HepG2 (cell line): ENCODE results near the gene RFTN1. TPM values are rescaled to one million over a fixed set of nuclear protein-coding genes. Genes with fewer than 3 reads are reported as not detected.

Source experiments
- ATAC-seq: fragments of 200-7000 bp; cut with Tn5 transposase; 3 replicates; pipeline ENCODE4 v1.9.1; 2020; ENCODE audit warnings: mild to moderate bottlenecking, moderate library complexity
- BruUV-seq: library from RNA; stranded (reverse); fragments of 400-500 nt; replicated peaks from 2 replicates; lab custom pipeline; 2021; lab: Mats Ljungman, UMichigan
- CTCF ChIA-PET: fragments of 300-600 bp; formaldehyde crosslinking; extraction: SDS; loops from one replicate; lab custom pipeline; 2021; ENCODE audit warnings: low total read pairs, inconsistent platforms, low intra/inter-chr PET ratio; lab: Yijun Ruan, JAX
- POLR2A ChIA-PET: fragments of 350-600 bp; sonication (Branson Sonifier 250); formaldehyde crosslinking; loops from one replicate; lab custom pipeline; 2020; ENCODE audit warnings: antibody characterized with exemption, inconsistent platforms; lab: Yijun Ruan, JAX
- DNase-seq: peaks from one replicate; pipeline ENCODE4 v3.0.0-alpha.2; 2015; ENCODE audit warnings: low spot score
- FAIRE-seq: peaks from 3 replicates; lab custom pipeline; 2011; peaks lifted over from hg19 to GRCh38; lab: Jason Lieb, UNC
- H2AFZ ChIP-seq: one replicate; pipeline ENCODE4 v1.6.1; 2011; ENCODE audit warnings: low read length, inconsistent platforms
- H3K27ac ChIP-seq: fragments of 300-600 bp; 3 replicates; pipeline ENCODE4 v1.8.0; 2011; ENCODE audit warnings: mixed run types, mild to moderate bottlenecking, mixed read lengths, low read length, inconsistent platforms; ENCODE audit not compliant: insufficient read depth; ENCODE audit errors: extremely low read length
- H3K27me3 ChIP-seq, 2 experiments: fragments of 200-600 bp in 1 of 2; 2 replicates in 1 of 2; 3 replicates in 1 of 2; pipeline versions ENCODE4 v1.6.0 to v1.8.0; 2011; ENCODE audit warnings: low read length in 2 of 2, mild to moderate bottlenecking in 2 of 2, moderate library complexity in 2 of 2, inconsistent platforms in 1 of 2; ENCODE audit not compliant: insufficient read depth in 2 of 2, control insufficient read depth in 1 of 2
- H3K36me3 ChIP-seq, 2 experiments: fragments of 200-600 bp in 1 of 2; replicated peaks in 1 of 2; 2 replicates in 1 of 2; 3 replicates in 1 of 2; pipeline versions ENCODE4 v1.5.1 to v1.8.0; 2011; ENCODE audit warnings: low read length in 2 of 2, inconsistent platforms in 1 of 2; ENCODE audit not compliant: insufficient read depth in 2 of 2, control insufficient read depth in 1 of 2
- H3K4me1 ChIP-seq: 2 replicates; pipeline ENCODE4 v1.5.1; 2012; ENCODE audit warnings: low read length, inconsistent platforms; ENCODE audit not compliant: insufficient read depth
- H3K4me2 ChIP-seq: 2 replicates; pipeline ENCODE4 v1.6.0; 2011; ENCODE audit warnings: low read depth, low read length, inconsistent platforms
- H3K4me3 ChIP-seq, 3 experiments: fragments of 200-600 bp in 1 of 3; sonication (generic), shearing (Covaris generic) in 1 of 3; replicated peaks in 1 of 3; 2 replicates each; pipeline ENCODE4 v1.5.1; 2011 to 2016; ENCODE audit warnings: low read length in 3 of 3, inconsistent platforms in 2 of 3, low read depth in 2 of 3, mild to moderate bottlenecking in 2 of 3, control low read depth in 1 of 3, mixed read lengths in 1 of 3; ENCODE audit not compliant: insufficient read depth in 1 of 3
- H3K79me2 ChIP-seq: one replicate; pipeline ENCODE4 v1.6.1; 2011; ENCODE audit warnings: low read length, inconsistent platforms; ENCODE audit not compliant: insufficient read depth
- H3K9ac ChIP-seq: 2 replicates; pipeline ENCODE4 v1.6.0; 2011; ENCODE audit warnings: mild to moderate bottlenecking, low read depth, low read length, inconsistent platforms; ENCODE audit not compliant: insufficient read depth
- H3K9me3 ChIP-seq: 2 replicates; pipeline ENCODE4 v1.5.1; 2012; ENCODE audit warnings: mild to moderate bottlenecking, low read length
- H4K20me1 ChIP-seq: 2 replicates; pipeline ENCODE4 v1.6.0; 2011; ENCODE audit warnings: inconsistent platforms, mild to moderate bottlenecking, low read length, moderate library complexity; ENCODE audit not compliant: insufficient read depth
- AHR ChIP-seq: IDR thresholded peaks from 2 replicates; pipeline ENCODE4 v1.6.1; 2018; ENCODE audit warnings: missing genetic modification reagents, missing compliant biosample characterization
- ATF7-NPFF ChIP-seq: sonication (generic); formaldehyde crosslinking; IDR thresholded peaks from 2 replicates; pipeline ENCODE4 v1.8.1; 2023; ENCODE audit warnings: mild to moderate bottlenecking, low read depth, missing genetic modification reagents, moderate library complexity
- CBX5 ChIP-seq: sonication (generic); formaldehyde crosslinking; IDR thresholded peaks from 2 replicates; pipeline ENCODE4 v1.4.0; 2020; ENCODE audit warnings: missing genetic modification reagents, borderline replicate concordance
- CENPT ChIP-seq: sonication (generic); formaldehyde crosslinking; IDR thresholded peaks from 2 replicates; pipeline ENCODE4 v1.8.0; 2022; ENCODE audit warnings: low read depth, mild to moderate bottlenecking, moderate library complexity, missing genetic modification reagents
- HDAC6 ChIP-seq: fragments of 200-600 bp; sonication (generic); IDR thresholded peaks from 2 replicates; pipeline ENCODE4 v1.7.0; 2017; ENCODE audit warnings: mild to moderate bottlenecking, antibody characterized with exemption, low read length, low read depth
- HOXA5 ChIP-seq: sonication (generic); formaldehyde crosslinking; IDR thresholded peaks from 2 replicates; pipeline ENCODE4 v1.4.0; 2020; ENCODE audit warnings: missing genetic modification reagents
- MBNL3 ChIP-seq: fragments of 250-450 bp; sonication (Bioruptor Pico); conservative IDR thresholded peaks from 2 replicates; pipeline ENCODE4 v1.8.0; 2022; ENCODE audit warnings: mild to moderate bottlenecking, inconsistent platforms
- REST ChIP-seq, 2 experiments: IDR thresholded peaks; 2 replicates each; pipeline ENCODE4 v1.6.1; 2011 to 2012; ENCODE audit warnings: low read length in 2 of 2, borderline replicate concordance in 1 of 2, low read depth in 1 of 2, mild to moderate bottlenecking in 1 of 2, moderate library complexity in 1 of 2
- RFX1 ChIP-seq: fragments of 450-650 bp; IDR thresholded peaks from 2 replicates; pipeline ENCODE4 v1.6.1; 2017
- USF2 ChIP-seq, 2 experiments: sonication (generic) in 1 of 2; formaldehyde crosslinking in 1 of 2; IDR thresholded peaks; 2 replicates each; pipeline versions ENCODE4 v1.5.1 to v1.6.1; 2011 to 2020; ENCODE audit warnings: borderline replicate concordance in 1 of 2, low read depth in 1 of 2, low read length in 1 of 2, mild to moderate bottlenecking in 1 of 2, missing genetic modification reagents in 1 of 2, moderate library complexity in 1 of 2
- ZNF136 ChIP-seq: sonication (generic); formaldehyde crosslinking; IDR thresholded peaks from 2 replicates; pipeline ENCODE4 v1.8.1; 2022; ENCODE audit warnings: low read depth, mild to moderate bottlenecking, moderate library complexity, missing genetic modification reagents
- ZNF326 ChIP-seq: sonication (generic); formaldehyde crosslinking; IDR thresholded peaks from 2 replicates; pipeline ENCODE4 v1.4.0; 2020; ENCODE audit warnings: missing genetic modification reagents, borderline replicate concordance
- ZNF383 ChIP-seq: sonication (generic); formaldehyde crosslinking; IDR thresholded peaks from 2 replicates; pipeline ENCODE4 v1.4.0; 2020; ENCODE audit warnings: missing genetic modification reagents, mild to moderate bottlenecking, borderline replicate concordance
- ZNF468 ChIP-seq: sonication (generic); formaldehyde crosslinking; IDR thresholded peaks from 2 replicates; pipeline ENCODE4 v1.8.0; 2022; ENCODE audit warnings: mild to moderate bottlenecking, moderate library complexity, missing genetic modification reagents
- ZNF557 ChIP-seq: sonication (generic); formaldehyde crosslinking; IDR thresholded peaks from 2 replicates; pipeline ENCODE4 v1.4.0; 2020; ENCODE audit warnings: missing genetic modification reagents
- ZNF850 ChIP-seq: sonication (generic); formaldehyde crosslinking; conservative IDR thresholded peaks from 2 replicates; pipeline ENCODE4 v1.9.0; 2021; ENCODE audit warnings: mild to moderate bottlenecking, missing genetic modification reagents
- WGBS: methylation state at CpG from one replicate; pipeline ENCODE4 v1.1.6; 2017; ENCODE audit warnings: low lambda C conversion rate; 5-methylcytosine and 5-hydroxymethylcytosine counted together
- in situ Hi-C: cut with HindIII; loops from 2 replicates; pipeline ENCODE4 v1.10.0; 2017; ENCODE audit warnings: low pct_unique_long_range_greater_than_20kb; ENCODE audit not compliant: extremely low pct_ligation_motif_present
- intact Hi-C: fragments of 100-400 bp; cut with micrococcal nuclease; formaldehyde crosslinking; loops from one replicate; pipeline ENCODE4 v1.10.0; 2022; ENCODE audit not compliant: unreplicated experiment
- polyA plus RNA-seq, 8 experiments: library from polyadenylated mRNA; depleted of rRNA in 3 of 8; stranded (reverse) in 7 of 8; unstranded in 1 of 8; fragments of >200 nt; fragmentation: Illumina TruSeq in 4 of 8; extraction: Trizol in 4 of 8; gene quantifications; 2 replicates each; pipeline versions ENCODE4 v1.2.1 to v1.2.3, GENCODE V29; 2011 to 2016; ENCODE audit warnings: low read depth in 4 of 8, missing spikeins in 1 of 8, mixed read lengths in 1 of 8; ENCODE audit not compliant: insufficient read depth in 1 of 8
- total RNA-seq, 5 experiments: library from RNA; depleted of rRNA; stranded (reverse); fragments of >200 nt; fragmentation: Illumina TruSeq; extraction: Trizol; gene quantifications; 2 replicates each; pipeline ENCODE4 v1.2.3, GENCODE V29; 2016; ENCODE audit warnings: low read depth in 1 of 5

Gene RFTN1
- total and polyA plus RNA-seq, 2 of the 13 experiments (the other 11 are each of a cell fraction or from before 2014, with no cell fraction given) = not detected

- ATAC-seq (no peak), DNase-seq (no peak), FAIRE-seq (no peak)
- ChIA-PET POLR2A (no interaction called here), CTCF (no interaction called here)
- H3K27ac ChIP-seq = no peak overlapping the region
- in situ Hi-C loops = no loop called here
- no peak overlapping the region for H3K4me2 ChIP-seq
- no peak overlapping the region for H2AFZ ChIP-seq
- H3K27me3 ChIP-seq = no peaks in the 10 kb centered on the region
- H3K4me3 ChIP-seq = no peak overlapping the region
- no peak overlapping the region for H3K9ac ChIP-seq
- H3K79me2 ChIP-seq = no peaks in the 10 kb centered on the region
- intact Hi-C loops = no loop called here
- no peaks in the 10 kb centered on the region for H4K20me1 ChIP-seq
- BruUV-seq = no TSS peak
- H3K9me3 ChIP-seq = peaks cover 10% of the 10 kb centered on the region
- 89% methylated on average over 14 of the region's 15 CpGs for WGBS
- peaks cover 0 to 2% of the 10 kb centered on the region in 2 experiments; a peak in 2 of 5 replicates for H3K36me3 ChIP-seq
- peaks cover 70% of the 10 kb centered on the region for H3K4me1 ChIP-seq
- no peak for TF ChIP-seq CENPT
- TF ChIP-seq USF2 (IDR thresholded peaks at IDR 0.05; ENCODE audit: low read depth, low read length) = no peak
- no peak for TF ChIP-seq USF2 (CRISPR knock-in tag; IDR thresholded peaks at IDR 0.05; ENCODE audit: borderline replicate concordance)
- TF ChIP-seq MBNL3 (CRISPR knock-in tag) = no peak
- TF ChIP-seq ZNF383 (CRISPR knock-in tag) = no peak
- no peak for TF ChIP-seq HOXA5
- no peak for TF ChIP-seq ZNF136 (CRISPR knock-in tag)
- TF ChIP-seq REST (IDR thresholded peaks at IDR 0.05; ENCODE audit: borderline replicate concordance in 1 of 2, low read depth in 1 of 2, low read length in 2 of 2) = no peak
- no peak for TF ChIP-seq HDAC6
- no peak for TF ChIP-seq ZNF326 (CRISPR knock-in tag)
- no peak for TF ChIP-seq ATF7-NPFF (CRISPR knock-in tag)
- no peak for TF ChIP-seq ZNF468 (CRISPR knock-in tag)
- no peak for TF ChIP-seq AHR (CRISPR knock-in tag)
- no peak for TF ChIP-seq ZNF850
- TF ChIP-seq RFX1 = 0 out of 2 replicates have a peak, but pooled peaks have one; percentile 5
- no peak for TF ChIP-seq CBX5 (CRISPR knock-in tag)
- TF ChIP-seq ZNF557 = no peak
Observed at GRCh38 chr3:16329036-16329825, 184.3 kb downstream of the RFTN1 start.
